Mesendoderm (in vitro differentiated cells): ENCODE results near the gene SCAI.

Source experiments
- DNase-seq: peaks from one replicate; pipeline ENCODE4 v3.0.0; 2013
- H2AK5ac ChIP-seq: 2 replicates; pipeline ENCODE4 v1.6.1; 2013; ENCODE audit warnings: low read length, inconsistent platforms
- H2BK120ac ChIP-seq: 2 replicates; pipeline ENCODE4 v1.6.1; 2013; ENCODE audit warnings: low read depth, mild to moderate bottlenecking, low read length, moderate library complexity, mixed read lengths
- H2BK15ac ChIP-seq: replicated peaks from 2 replicates; pipeline ENCODE4 v1.6.1; 2013; ENCODE audit warnings: low read depth, mild to moderate bottlenecking, moderate library complexity
- H2BK5ac ChIP-seq: 2 replicates; pipeline ENCODE4 v1.6.1; 2013; ENCODE audit warnings: low read length, inconsistent platforms
- H3K18ac ChIP-seq: 2 replicates; pipeline ENCODE4 v1.6.1; 2013; ENCODE audit warnings: mild to moderate bottlenecking, low read length, mixed read lengths
- H3K23ac ChIP-seq: one replicate; pipeline ENCODE4 v1.6.1; 2013; ENCODE audit warnings: low read length
- H3K27ac ChIP-seq: 2 replicates; pipeline ENCODE4 v1.5.1; 2013; ENCODE audit warnings: low read depth, mild to moderate bottlenecking, inconsistent platforms, low read length, moderate library complexity
- H3K27me3 ChIP-seq: 2 replicates; pipeline ENCODE4 v1.6.1; 2013; ENCODE audit warnings: low read length, control low read depth, mild to moderate bottlenecking, inconsistent platforms; ENCODE audit not compliant: insufficient read depth, poor library complexity
- H3K36me3 ChIP-seq: 2 replicates; pipeline ENCODE4 v1.6.1; 2013; ENCODE audit warnings: low read length, inconsistent platforms; ENCODE audit not compliant: control insufficient read depth, insufficient read depth
- H3K4ac ChIP-seq: one replicate; pipeline ENCODE4 v1.6.1; 2013; ENCODE audit warnings: low read depth, mild to moderate bottlenecking, low read length, moderate library complexity
- H3K4me1 ChIP-seq: 2 replicates; pipeline ENCODE4 v1.6.1; 2013; ENCODE audit warnings: low read depth, low read length, inconsistent platforms; ENCODE audit not compliant: control insufficient read depth
- H3K4me2 ChIP-seq: 2 replicates; pipeline ENCODE4 v1.6.1; 2013; ENCODE audit warnings: low read length
- H3K4me3 ChIP-seq: 2 replicates; pipeline ENCODE4 v1.5.1; 2013; ENCODE audit warnings: mild to moderate bottlenecking, low read length
- H3K56ac ChIP-seq: one replicate; pipeline ENCODE4 v1.6.1; 2013; ENCODE audit warnings: low read length
- H3K79me1 ChIP-seq: 2 replicates; pipeline ENCODE4 v1.6.1; 2013; ENCODE audit warnings: low read length, inconsistent platforms
- H3K79me2 ChIP-seq: 2 replicates; pipeline ENCODE4 v1.6.1; 2013; ENCODE audit warnings: mild to moderate bottlenecking, low read length; ENCODE audit not compliant: control insufficient read depth, insufficient read depth
- H3K9ac ChIP-seq: 2 replicates; pipeline ENCODE4 v1.6.1; 2013; ENCODE audit warnings: low read length, inconsistent platforms
- H4K5ac ChIP-seq: one replicate; pipeline ENCODE4 v1.6.1; 2013; ENCODE audit warnings: low read length
- H4K8ac ChIP-seq: one replicate; pipeline ENCODE4 v1.6.1; 2013; ENCODE audit warnings: low read depth, mild to moderate bottlenecking, control low read depth, low read length, moderate library complexity
- WGBS: extraction: QIAGEN DNeasy Blood & Tissue Kit; methylation state at CpG from one replicate; pipeline ENCODE4 v1.1.7; 2013; ENCODE audit warnings: low lambda C conversion rate, missing lambda C conversion rate; ENCODE audit not compliant: insufficient coverage; ENCODE audit errors: extremely low coverage; 5-methylcytosine and 5-hydroxymethylcytosine counted together

The SCAI gene

DNA sequence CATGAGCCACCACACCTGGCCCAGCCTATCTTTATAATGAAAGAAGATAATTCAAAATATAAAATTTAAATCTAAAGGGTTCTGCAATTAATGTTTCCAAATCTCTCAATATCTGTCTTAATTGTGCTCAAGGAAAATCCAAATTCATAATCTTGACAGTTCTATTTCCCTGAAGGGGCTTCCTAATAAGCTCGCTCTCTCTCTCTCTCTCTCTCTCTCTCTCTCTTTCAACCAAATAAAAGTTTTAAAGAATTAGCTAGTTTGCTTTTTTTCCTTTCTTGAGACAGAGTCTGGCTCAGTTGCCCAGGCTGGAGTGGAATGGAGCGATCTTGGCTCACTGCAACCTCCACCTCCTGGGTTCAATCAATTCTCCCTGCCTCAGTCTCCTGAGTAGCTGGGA is 13.2 kb upstream of the SCAI start:
- DNase-seq, result no peak
- Histone ChIP-seq H3K36me3 (peaks cover 4% of the 10 kb centered on the region), H3K79me1 (no peaks in the 10 kb centered on the region), H2AK5ac (no peak overlapping the region), H3K79me2 (no peaks in the 10 kb centered on the region), H3K18ac (no peak overlapping the region), H4K8ac (no peak overlapping the region), H3K9ac (no peak overlapping the region), H3K4me2 (no peak overlapping the region), H3K27me3 (no peaks in the 10 kb centered on the region), H3K23ac (no peak overlapping the region), H3K27ac (no peak overlapping the region), H3K4me1 (no peaks in the 10 kb centered on the region), H2BK15ac (no peak overlapping the region), H3K4ac (no peak overlapping the region), H3K56ac (no peak overlapping the region), H4K5ac (no peak overlapping the region), H3K4me3 (no peak overlapping the region), H2BK5ac (no peak overlapping the region), H2BK120ac (no peak overlapping the region)
- no CpG with 5 or more reads among the region's 2 CpGs for WGBS

DNA sequence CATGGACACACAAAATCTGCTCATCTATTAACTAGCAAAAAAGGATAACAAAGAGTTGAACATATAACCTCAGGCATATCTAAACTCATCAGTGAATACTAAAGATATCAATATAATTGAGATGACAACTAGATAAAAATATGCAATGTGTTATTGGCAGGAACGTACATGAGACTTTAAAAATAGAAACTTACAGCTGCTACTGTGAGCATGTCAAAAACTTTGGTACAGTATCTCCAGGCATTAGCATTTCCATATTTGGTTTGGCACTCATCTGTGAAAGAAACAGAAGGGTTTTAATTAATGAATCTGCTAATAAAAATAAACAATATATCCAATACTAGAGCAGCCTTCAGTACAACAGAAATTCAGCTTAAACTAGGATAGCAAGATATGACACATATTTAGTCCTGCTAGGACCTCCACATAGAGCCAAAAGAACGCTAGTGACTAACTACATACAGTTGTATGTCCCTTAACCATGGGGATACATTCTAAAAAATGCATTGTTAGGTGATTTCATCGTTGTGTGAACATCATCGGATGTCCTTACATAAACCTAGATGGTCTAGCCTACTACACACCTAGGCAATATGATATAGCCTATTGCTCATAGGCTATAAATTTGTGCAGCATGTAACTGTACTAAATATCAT is 10.5 kb upstream of the SCAI start:
- peaks cover 14% of the 10 kb centered on the region for H3K36me3 ChIP-seq
- H2BK120ac ChIP-seq, result no peak overlapping the region
- no CpG with 5 or more reads among the region's 4 CpGs for WGBS
- no peak for DNase-seq
- H3K9ac ChIP-seq, result no peak overlapping the region
- H2AK5ac ChIP-seq, result no peak overlapping the region
- H3K4me1 ChIP-seq, result no peaks in the 10 kb centered on the region
- no peaks in the 10 kb centered on the region for H3K79me1 ChIP-seq
- H3K56ac ChIP-seq, result no peak overlapping the region
- H3K79me2 ChIP-seq, result no peaks in the 10 kb centered on the region
- no peak overlapping the region for H3K4ac ChIP-seq
- no peak overlapping the region for H4K5ac ChIP-seq
- no peaks in the 10 kb centered on the region for H3K27me3 ChIP-seq
- H3K4me3 ChIP-seq, result no peak overlapping the region
- no peak overlapping the region for H4K8ac ChIP-seq
- no peak overlapping the region for H3K18ac ChIP-seq
- H2BK15ac ChIP-seq, result no peak overlapping the region
- no peak overlapping the region for H3K27ac ChIP-seq
- H3K4me2 ChIP-seq, result no peak overlapping the region
- H3K23ac ChIP-seq, result no peak overlapping the region
- no peak overlapping the region for H2BK5ac ChIP-seq

DNA sequence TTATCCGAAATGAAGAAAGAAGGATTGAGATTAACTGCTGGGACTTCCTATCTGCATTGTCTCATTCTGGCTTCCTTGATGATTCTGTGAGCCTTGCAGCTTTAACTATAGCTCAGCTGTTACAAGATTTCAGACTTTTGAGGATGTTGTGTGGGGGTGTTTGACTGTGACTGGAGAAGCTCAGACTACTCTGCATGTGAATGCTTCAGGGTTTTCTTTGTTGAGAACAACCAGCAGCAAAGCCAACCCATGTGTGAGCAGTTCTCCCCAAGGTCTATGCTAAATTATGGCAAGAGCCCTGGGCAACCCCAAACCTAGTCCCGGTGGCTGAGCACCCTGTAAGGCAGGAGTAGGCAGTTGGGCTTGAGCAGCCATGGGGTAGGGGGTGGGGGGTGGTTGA is 8.4 kb upstream of the SCAI start:
- no peak overlapping the region for H2BK120ac ChIP-seq
- no peak for DNase-seq
- no peak overlapping the region for H3K23ac ChIP-seq
- no peak overlapping the region for H3K18ac ChIP-seq
- no peak overlapping the region for H2BK15ac ChIP-seq
- no peak overlapping the region for H2BK5ac ChIP-seq
- no peak overlapping the region for H3K9ac ChIP-seq
- H3K36me3 ChIP-seq, result peaks cover 14% of the 10 kb centered on the region
- no peak overlapping the region for H4K5ac ChIP-seq
- H3K4me1 ChIP-seq, result no peaks in the 10 kb centered on the region
- no peak overlapping the region for H4K8ac ChIP-seq
- no peaks in the 10 kb centered on the region for H3K79me2 ChIP-seq
- H3K56ac ChIP-seq, result no peak overlapping the region
- no CpG with 5 or more reads among the region's 2 CpGs for WGBS
- H3K27ac ChIP-seq, result no peak overlapping the region
- H3K4me2 ChIP-seq, result no peak overlapping the region
- H3K27me3 ChIP-seq, result no peaks in the 10 kb centered on the region
- no peak overlapping the region for H2AK5ac ChIP-seq
- no peak overlapping the region for H3K4me3 ChIP-seq
- no peaks in the 10 kb centered on the region for H3K79me1 ChIP-seq
- H3K4ac ChIP-seq, result no peak overlapping the region

DNA sequence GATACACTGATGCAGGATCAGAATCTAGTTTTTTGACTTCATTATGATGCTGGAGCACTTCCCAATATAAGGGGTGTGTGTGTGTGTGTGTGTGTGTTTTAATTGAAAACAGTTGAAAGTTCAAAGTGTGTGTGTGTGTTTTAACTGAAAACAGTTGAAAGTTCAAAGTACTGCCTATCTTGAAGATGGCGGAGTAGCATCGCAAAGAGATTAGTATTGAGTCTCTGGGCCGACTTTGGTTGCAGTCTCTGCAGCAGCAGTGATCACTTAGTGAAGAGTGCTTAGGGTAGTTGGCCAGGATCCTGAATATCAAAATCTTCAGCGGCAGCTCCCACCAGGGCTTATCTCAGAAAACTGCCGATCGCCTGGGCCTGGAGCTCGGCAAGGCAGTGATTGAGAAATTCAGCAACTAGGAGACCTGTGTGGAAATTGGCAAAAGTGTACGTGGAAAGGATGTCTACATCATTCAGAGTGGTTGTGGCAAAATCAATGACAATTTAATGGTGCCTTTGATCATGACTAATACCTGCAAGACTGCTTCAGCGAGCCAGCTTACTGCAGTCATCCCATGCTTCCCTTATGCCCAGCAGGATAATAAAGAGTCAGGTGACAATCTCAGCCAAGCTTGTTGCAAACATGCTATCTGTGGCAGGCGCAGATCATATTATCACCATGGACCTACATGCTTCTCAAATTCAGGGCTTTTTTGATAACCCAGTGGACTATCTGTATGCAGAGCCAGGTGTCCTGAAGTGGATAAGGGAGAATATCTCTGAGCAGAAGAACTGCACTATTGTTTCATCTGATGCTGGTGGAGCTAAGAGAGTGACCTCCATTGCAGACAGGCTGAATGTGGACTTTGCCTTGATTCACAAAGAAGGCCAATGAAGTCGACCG is 7.3 kb upstream of the SCAI start:
- Histone ChIP-seq H2AK5ac (no peak overlapping the region), H3K23ac (no peak overlapping the region), H3K4me2 (no peak overlapping the region), H2BK5ac (no peak overlapping the region), H3K27ac (no peak overlapping the region), H3K56ac (no peak overlapping the region), H3K79me2 (no peaks in the 10 kb centered on the region), H3K27me3 (no peaks in the 10 kb centered on the region), H3K9ac (no peak overlapping the region), H2BK15ac (no peak overlapping the region), H4K5ac (no peak overlapping the region), H3K4me1 (no peaks in the 10 kb centered on the region), H3K4ac (no peak overlapping the region), H3K18ac (no peak overlapping the region), H2BK120ac (no peak overlapping the region), H3K4me3 (no peak overlapping the region), H4K8ac (no peak overlapping the region), H3K79me1 (no peaks in the 10 kb centered on the region), H3K36me3 (peaks cover 14% of the 10 kb centered on the region)
- DNase-seq, result no peak
- no CpG with 5 or more reads among the region's 12 CpGs for WGBS

DNA sequence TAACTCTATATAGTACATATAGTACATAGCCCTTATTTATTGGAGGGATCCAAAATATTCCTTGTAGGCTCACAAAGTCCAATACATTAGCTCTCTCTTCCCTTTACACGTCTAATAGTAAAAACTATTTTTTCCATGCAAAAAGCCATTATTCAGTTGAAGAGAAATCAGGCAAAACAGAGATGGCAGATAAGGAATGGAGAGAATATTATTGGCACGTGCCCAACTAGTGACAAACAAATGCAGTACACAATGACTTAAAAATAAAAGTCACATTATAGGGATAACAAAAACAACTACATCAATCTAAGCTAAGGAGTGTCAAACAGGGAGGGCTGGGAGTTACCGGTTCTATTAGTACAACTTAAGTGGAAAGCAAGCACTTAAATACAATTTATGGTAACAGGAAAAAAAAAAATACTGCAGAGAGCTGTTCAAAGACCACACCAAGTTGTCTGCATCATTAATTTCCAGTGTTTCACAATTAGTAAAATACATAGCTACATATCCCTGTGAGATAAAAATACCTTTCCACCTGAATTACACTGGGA is 4.1 kb upstream of the SCAI start:
- no peak overlapping the region for H2BK5ac ChIP-seq
- no peak overlapping the region for H3K4me2 ChIP-seq
- no peak overlapping the region for H3K4ac ChIP-seq
- H3K56ac ChIP-seq, result no peak overlapping the region
- no peak overlapping the region for H2AK5ac ChIP-seq
- H4K8ac ChIP-seq, result no peak overlapping the region
- no peak overlapping the region for H3K23ac ChIP-seq
- DNase-seq, result no peak
- no peak overlapping the region for H2BK15ac ChIP-seq
- WGBS, result no CpG with 5 or more reads among the region's 3 CpGs
- H3K18ac ChIP-seq, result no peak overlapping the region
- no peak overlapping the region for H3K27ac ChIP-seq
- H3K9ac ChIP-seq, result no peak overlapping the region
- H3K79me2 ChIP-seq, result peaks cover 2% of the 10 kb centered on the region
- H3K79me1 ChIP-seq, result no peaks in the 10 kb centered on the region
- no peaks in the 10 kb centered on the region for H3K27me3 ChIP-seq
- H2BK120ac ChIP-seq, result no peak overlapping the region
- no peak overlapping the region for H3K4me3 ChIP-seq
- H3K36me3 ChIP-seq, result peaks cover 11% of the 10 kb centered on the region
- H3K4me1 ChIP-seq, result peaks cover 2% of the 10 kb centered on the region
- no peak overlapping the region for H4K5ac ChIP-seq
